Right ventricle myocardium superior (tissue), 1 donor: Measurements from ENCODE around the gene F7. TPM values are rescaled to one million over a fixed set of nuclear protein-coding genes. Genes with fewer than 3 reads are reported as not detected.
"Not testable (repeated sequence)": the region's sequence is repeated elsewhere in the genome, so short reads cannot be mapped to it uniquely, and the experiment has no call there.

Experiments
- ATAC-seq: fragments of 200-7000 bp; cut with Tn5 transposase; one replicate; pipeline ENCODE4 v1.9.1; 2020; ENCODE audit warnings: mild to moderate bottlenecking; ENCODE audit not compliant: poor library complexity
- DNase-seq: peaks from one replicate; pipeline ENCODE4 v3.0.0-alpha.2; 2020
- intact Hi-C: fragments of 100-400 bp; cut with DNase I; formaldehyde crosslinking; loops from one replicate; pipeline ENCODE4 v1.11.2; 2022
- long read RNA-seq: library from polyadenylated mRNA; unstranded; transcript quantifications from one replicate; pipeline ENCODE4 v2.0.0, GENCODE V29; 2021
- total RNA-seq: library from RNA; stranded (reverse); fragmentation: NEBNext Ultra II Directional; extraction: Animal tissue kit (Norgen Biotek cat#: 25700); gene quantifications from one replicate; pipeline ENCODE4 v1.2.1, GENCODE V29; 2021
- donor health status: DM: no; HTN: yes; CAD: no; lungs with severe emphysema.

The F7 gene
- total RNA-seq = 0.08 TPM
- long read RNA-seq = 0 reads

- DNase-seq (no peak), ATAC-seq (no peak)
- intact Hi-C loops = no loop called here
Measured at GRCh38 chr13:113105032-113105920, at the start of gene F7. Gene F7, plus strand, starts transcription at chr13:113105791. Its CDS starts 51 bp downstream, at chr13:113105842.

DNA sequence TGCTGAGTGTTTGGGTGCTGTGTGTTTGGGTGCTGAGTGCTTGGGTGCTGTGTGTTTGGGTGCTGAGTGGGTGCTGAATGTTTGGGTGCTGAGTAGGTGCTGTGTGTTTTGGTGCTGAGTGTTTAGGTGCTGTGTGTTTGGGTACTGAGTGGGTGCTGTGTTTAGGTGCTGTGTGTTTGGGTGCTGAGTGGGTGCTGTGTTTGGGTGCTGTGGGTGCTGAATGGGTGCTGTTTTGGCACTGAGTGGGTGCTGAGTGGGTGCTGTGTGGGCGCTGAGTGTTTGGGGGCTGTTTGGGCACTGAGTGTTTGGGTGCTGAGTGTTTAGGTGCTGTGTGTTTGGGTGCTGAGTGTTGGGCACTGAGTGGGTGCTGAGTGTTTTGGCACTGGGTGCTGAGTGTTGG is 48.5 kb upstream of the F7 start:
- DNase-seq (no peak), ATAC-seq (no peak)
- intact Hi-C loops = no loop called here

DNA sequence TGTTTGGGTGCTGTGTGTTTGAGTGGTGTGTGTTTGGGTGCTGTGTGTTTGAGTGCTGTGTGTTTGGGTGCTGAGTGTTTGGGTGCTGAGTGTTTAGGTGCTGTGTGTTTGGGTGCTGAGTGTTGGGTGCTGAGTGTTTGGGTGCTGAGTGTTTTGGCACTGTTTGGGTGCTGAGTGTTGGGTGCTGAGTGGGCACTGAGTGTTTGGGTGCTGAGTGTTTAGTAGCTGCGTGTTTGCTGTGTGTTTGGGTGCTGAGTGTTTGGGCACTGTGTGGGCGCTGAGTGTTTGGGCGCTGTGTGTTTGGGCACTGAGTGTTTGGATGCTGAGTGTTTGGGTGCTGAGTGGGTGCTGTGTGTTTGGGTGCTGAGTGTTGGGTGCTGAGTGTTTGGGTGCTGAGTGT is 48.0 kb upstream of the F7 start:
- ATAC-seq, intact Hi-C loops, DNase-seq: not testable (repeated sequence)

DNA sequence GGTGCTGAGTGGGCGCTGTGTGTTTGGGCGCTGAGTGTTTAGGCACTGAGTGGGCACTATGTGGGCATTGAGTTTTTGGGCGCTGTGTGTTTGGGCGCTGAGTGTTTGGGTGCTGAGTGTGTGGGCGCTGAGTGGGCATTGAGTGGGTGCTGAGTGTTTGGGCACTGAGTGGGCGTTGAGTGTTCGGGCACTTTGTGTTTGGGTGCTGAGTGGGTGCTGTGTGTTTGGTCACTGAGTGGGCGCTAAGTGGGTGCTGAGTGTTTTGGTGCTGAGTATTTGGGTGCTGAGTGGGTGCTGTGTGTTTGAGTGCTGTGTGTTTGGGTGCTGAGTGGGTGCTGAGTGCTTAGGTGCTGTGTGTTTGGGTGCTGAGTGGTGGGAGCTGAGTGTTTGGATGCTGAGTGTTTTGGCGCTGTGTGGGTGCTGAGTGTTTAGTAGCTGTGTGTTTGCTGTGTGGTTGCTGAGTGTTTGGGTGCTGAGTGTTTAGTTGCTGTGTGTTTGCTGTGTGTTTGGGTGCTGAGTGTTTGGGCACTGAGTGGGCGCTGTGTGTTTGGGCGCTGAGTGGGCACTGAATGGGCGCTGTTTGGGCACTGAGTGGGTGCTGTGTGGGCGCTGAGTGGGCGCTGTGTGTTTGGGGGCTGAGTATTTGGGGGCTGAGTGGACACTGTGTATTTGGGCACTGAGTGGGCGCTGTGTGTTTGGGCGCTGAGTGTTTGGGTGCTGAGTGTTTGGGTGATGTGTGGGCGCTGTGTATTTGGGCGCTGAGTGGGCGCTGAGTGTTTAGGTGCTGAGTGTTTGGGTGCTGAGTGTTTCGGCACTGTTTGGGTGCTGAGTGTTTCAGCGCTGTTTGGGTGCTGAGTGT is 47.2 kb upstream of the F7 start:
- intact Hi-C loops = no loop called here
- no peak for ATAC-seq
- peak; percentile 27 for DNase-seq

DNA sequence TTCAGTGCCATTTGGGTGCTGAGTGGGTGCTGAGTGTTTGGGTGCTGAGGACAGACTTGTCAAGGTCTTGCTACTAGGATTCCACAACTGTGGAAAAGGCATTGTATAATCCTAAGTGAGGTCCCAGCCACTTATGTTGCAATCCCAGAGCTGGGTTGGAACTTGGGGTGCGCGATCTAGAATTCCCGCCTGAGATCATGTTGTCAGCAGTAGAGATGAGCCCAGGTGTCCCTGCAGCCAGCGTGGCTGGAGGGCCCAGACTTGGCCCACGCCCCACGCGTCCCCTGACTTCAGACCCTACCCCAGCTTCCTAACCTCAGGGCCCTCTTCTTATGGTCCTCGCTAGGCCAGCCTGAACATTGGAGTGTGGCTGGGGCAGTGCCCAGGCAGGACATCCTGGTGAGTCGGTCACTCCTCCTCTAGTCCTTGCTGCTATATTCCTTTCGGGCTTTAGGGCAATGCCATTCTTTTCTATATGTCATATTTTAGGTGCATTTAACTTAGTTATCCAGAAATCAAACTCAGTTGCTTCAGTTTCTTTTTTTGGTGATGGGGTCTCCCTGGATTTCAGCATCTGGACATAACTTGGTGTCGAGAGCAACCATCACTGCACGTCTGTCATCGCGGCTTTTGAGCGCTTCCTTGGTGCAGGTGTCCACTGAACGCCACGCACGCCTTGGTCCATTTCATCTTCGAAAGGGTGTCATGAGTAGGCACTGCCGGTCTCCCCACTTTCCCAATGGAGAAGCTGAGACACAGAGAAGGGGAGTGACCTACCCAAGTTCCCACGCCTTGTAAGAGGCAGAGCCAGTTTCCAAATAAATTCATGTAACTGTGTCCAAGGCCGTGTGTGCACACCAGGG is 46.4 kb upstream of the F7 start:
- intact Hi-C loops = no loop called here
- DNase-seq (peak; percentile 28), ATAC-seq (peak; percentile 15)

- intact Hi-C loops = no loop called here
- no peak for ATAC-seq
- DNase-seq = peak; percentile 20
Measured at GRCh38 chr13:113059891-113060290, 45.7 kb upstream of the F7 start.

- no peak for ATAC-seq
- DNase-seq = peak; percentile 17
- intact Hi-C loops = no loop called here
Measured at GRCh38 chr13:113060557-113061270, 44.9 kb upstream of the F7 start.

- ATAC-seq (no peak), DNase-seq (no peak)
- intact Hi-C loops = no loop called here
Measured at GRCh38 chr13:113061271-113061625, 44.3 kb upstream of the F7 start.

DNA sequence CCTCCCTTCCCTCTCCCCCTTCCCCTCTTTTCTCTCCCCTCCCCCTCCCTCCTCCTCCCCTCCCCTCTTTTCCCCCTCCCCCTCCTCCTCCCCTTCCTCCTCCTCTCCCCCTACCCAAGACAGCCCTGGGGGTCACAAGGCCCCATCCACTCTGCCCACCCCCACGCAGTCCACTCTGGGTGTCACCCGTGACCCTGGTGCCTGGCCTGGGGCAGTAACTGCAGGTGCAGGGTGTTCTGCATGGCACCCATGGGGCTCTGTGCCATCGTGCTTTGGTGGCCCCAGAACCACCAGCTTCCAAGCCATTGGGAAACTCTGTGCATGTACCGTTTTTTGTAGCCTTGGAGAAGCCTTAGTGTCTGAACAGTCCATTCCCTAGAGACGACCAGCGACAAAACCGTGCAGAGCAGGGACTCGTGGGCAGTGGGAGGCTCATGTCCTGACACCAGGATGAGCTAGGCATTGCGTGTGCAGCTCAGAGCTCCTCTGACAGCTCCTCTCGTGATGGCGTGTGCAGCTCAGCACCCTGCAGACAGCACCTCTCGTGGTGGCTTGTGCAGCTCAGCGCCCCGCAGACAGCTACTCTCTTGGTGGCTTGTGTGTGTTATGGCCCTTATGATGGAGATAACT is 43.7 kb upstream of the F7 start:
- ATAC-seq (no peak), DNase-seq (no peak)
- intact Hi-C loops = no loop called here

DNA sequence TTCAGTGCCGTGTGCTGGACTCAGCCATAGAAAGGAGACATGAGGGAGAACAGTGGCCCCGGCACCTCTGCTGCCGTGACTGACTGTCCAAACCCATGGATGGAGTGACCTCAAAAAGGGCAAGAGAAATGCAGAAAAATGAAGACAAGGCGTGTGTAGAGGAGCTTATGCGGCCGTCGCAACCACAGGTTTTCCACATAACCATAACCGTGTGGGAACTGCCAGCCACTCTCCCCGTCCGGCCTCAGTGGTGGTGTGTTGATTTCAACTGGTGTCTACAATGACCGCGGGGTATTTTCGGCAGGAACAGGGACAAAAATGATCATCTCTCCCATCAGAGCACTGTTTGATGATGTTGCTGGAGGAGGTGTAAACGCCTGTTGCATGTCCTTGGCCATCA is 42.9 kb upstream of the F7 start:
- ATAC-seq = no peak
- intact Hi-C loops = no loop called here
- DNase-seq = peak; percentile 9

- ATAC-seq (no peak), DNase-seq (peak; percentile 41)
Measured at GRCh38 chr13:113063091-113063491, 42.5 kb upstream of the F7 start.

DNA sequence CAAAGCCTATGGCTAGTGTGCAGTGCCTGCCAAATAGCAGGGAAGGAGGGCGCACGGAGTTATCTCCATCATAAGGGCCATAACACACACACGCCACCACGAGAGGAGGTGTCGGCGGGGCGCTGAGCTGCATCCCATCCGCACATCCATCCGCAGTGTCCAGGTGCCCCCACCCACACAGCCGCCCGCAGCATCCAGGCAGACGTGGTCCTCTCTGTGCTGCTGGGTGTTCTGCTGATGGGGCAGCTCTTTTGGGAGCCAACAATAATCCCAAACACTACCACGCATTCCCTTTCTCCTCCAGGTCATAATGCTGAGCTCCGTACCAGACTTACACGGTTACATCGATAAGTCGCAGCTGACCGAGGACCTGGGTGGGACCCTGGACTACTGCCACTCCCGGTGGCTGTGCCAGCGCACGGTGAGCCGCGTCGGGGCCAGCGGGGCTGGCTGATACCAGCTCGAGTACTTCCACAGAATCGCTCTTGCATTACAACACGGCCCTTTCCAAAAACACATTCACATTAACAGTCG is 41.5 kb upstream of the F7 start:
- intact Hi-C loops = no loop called here
- peak; percentile 48 for DNase-seq
- ATAC-seq = no peak

More at GRCh38 chr13:113063091-113063491, 42.5 kb upstream of the F7 start:
- intact Hi-C loops = no loop called here

DNA sequence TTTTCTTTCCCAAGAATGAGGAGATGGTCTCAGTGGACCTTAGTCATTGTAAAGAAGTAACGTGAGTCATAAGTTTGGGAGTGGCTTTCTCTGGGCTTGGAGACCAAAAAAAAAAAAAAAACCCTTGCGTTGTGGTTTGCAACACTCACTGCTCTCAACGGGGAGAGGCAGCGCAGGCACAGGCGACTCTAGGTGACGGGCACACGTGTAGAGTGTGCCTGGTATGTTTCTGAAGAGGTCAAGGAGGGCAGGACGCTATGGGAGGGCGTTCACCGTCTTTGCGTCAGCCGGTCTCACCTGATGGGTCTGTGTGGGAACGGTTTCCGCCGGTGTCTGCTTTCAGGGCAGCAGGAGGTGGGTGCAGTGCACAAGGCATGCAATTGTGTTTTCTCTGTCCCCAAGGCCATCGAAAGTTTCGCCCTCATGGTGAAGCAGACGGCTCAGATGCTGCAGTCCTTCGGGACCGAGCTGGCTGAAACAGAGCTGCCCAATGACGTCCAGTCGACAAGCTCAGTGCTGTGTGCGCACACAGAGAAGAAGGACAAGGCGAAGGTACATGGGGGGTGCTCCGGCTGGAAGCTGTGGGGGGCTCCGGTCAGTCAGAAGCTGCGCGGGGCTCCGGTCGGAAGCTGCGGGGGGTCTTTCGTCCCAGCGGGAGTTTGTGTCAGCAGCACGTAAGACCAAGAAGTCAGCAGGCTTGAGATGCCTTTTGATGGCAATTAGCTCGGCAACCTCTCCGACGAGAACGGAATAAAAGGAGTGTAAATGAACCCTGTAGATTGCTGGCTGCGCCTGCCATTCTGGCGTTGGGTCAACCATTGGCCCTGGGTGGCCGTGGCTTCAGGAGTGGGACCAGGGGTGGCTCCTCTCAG is 40.8 kb upstream of the F7 start:
- ATAC-seq (peak; percentile 63), DNase-seq (peak; percentile 37)
- intact Hi-C loops = no loop called here

GRCh38 chr13:113065406-113066141 is 40.0 kb upstream of the F7 start:
- DNase-seq (peak; percentile 34), ATAC-seq (peak; percentile 23)

GRCh38 chr13:113066142-113066455 is 39.5 kb upstream of the F7 start:
- intact Hi-C loops = no loop called here
- DNase-seq (peak; percentile 24), ATAC-seq (no peak)

More at GRCh38 chr13:113065406-113066141, 40.0 kb upstream of the F7 start:
- intact Hi-C loops = no loop called here

DNA sequence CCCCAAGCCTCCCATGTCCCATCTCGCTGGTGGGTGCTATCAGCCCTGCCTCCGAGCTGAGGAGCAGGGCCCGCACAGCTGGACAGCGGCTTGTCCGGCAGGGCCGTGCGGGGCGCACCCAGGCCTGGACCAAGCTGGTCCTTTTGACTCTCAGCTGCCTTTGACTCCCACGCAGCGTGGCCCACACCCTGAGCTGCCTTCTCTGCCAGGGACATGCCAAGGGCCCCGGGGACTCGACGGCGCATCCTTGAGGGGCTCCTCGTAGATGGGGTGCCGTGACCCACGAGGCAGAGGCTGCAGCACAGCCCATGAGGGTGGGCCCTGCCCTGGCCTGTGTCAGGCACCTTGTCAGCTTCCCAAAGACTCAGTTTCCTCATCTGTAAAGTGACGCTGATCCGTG is 38.8 kb upstream of the F7 start:
- DNase-seq = peak; percentile 33
- intact Hi-C loops = no loop called here
- no peak for ATAC-seq
